Gastroesophageal sphincter (tissue), 3 donors: Measurements from ENCODE around the gene NDUFS1.

Experiments used
- EP300 ChIP-seq: sonication (generic); formaldehyde crosslinking; IDR thresholded peaks from one replicate; pipeline ENCODE4 v1.6.1; 2017; ENCODE audit warnings: antibody characterized with exemption, mild to moderate bottlenecking
- POLR2A ChIP-seq, 2 donors: fragments of 450-650 bp; IDR thresholded peaks; one replicate each; pipeline ENCODE4 v1.6.1; 2017; ENCODE audit warnings: antibody characterized with exemption in 2 of 2, mild to moderate bottlenecking in 2 of 2, moderate library complexity in 1 of 2
- TF ChIP-seq, protein P1 (sequence below), 4 experiments: fragments of 200-600 bp in 2 of 4; fragments of 450-650 bp in 2 of 4; sonication (generic) in 1 of 4; IDR thresholded peaks; one replicate each; pipeline ENCODE4 v1.5.1; 2017 to 2019; ENCODE audit warnings: antibody characterized with exemption in 4 of 4, mild to moderate bottlenecking in 2 of 4, moderate library complexity in 2 of 4

GRCh38 chr2:206173147-206173546, 13.9 kb upstream of the NDUFS1 start:
- TF ChIP-seq POLR2A (IDR thresholded peaks at IDR 0.05) (no peak), EP300 (no peak)
- TF ChIP-seq, protein P1, sequence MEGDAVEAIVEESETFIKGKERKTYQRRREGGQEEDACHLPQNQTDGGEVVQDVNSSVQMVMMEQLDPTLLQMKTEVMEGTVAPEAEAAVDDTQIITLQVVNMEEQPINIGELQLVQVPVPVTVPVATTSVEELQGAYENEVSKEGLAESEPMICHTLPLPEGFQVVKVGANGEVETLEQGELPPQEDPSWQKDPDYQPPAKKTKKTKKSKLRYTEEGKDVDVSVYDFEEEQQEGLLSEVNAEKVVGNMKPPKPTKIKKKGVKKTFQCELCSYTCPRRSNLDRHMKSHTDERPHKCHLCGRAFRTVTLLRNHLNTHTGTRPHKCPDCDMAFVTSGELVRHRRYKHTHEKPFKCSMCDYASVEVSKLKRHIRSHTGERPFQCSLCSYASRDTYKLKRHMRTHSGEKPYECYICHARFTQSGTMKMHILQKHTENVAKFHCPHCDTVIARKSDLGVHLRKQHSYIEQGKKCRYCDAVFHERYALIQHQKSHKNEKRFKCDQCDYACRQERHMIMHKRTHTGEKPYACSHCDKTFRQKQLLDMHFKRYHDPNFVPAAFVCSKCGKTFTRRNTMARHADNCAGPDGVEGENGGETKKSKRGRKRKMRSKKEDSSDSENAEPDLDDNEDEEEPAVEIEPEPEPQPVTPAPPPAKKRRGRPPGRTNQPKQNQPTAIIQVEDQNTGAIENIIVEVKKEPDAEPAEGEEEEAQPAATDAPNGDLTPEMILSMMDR (IDR thresholded peaks at IDR 0.05), result no peak
